HG03060 (cell line): ENCODE data around the gene KHDRBS1.
A peak's percentile ranks its signal among the peaks of the same experiment; 100 is the strongest.
"Not testable (repeated sequence)": the region's sequence is repeated elsewhere in the genome, so short reads cannot be mapped to it uniquely, and the experiment has no call there.

Source experiments
- ATAC-seq: cut with Tn5 transposase; IDR thresholded peaks from one replicate; pipeline ENCODE4 v1.9.1; 2021; ENCODE audit warnings: low read depth, moderate number of reproducible peaks; ENCODE audit not compliant: unreplicated experiment

KHDRBS1 gene

GRCh38 chr1:32012709-32013385 lies 821 bp upstream of the KHDRBS1 start:
- ATAC-seq, result no peak

- ATAC-seq, result peak; percentile 4
Measured at GRCh38 chr1:32014199-32014947, 705 bp downstream of the KHDRBS1 start.

GRCh38 chr1:32014948-32015273 lies 1.2 kb downstream of the KHDRBS1 start:
- no peak for ATAC-seq

GRCh38 chr1:32020339-32020738 lies 6.7 kb downstream of the KHDRBS1 start:
- ATAC-seq, result no peak

- not testable (repeated sequence) for ATAC-seq
Measured at GRCh38 chr1:32021574-32022018, 7.9 kb downstream of the KHDRBS1 start.

GRCh38 chr1:32023351-32023750 lies 9.7 kb downstream of the KHDRBS1 start:
- ATAC-seq, result no peak

- no peak for ATAC-seq
Measured at GRCh38 chr1:32025515-32025914, 11.8 kb downstream of the KHDRBS1 start.

GRCh38 chr1:32028746-32029145 lies 15.1 kb downstream of the KHDRBS1 start:
- ATAC-seq, result no peak

- ATAC-seq, result no peak
Measured at GRCh38 chr1:32031578-32032274, 18.1 kb downstream of the KHDRBS1 start.

GRCh38 chr1:32032275-32032615 lies 18.6 kb downstream of the KHDRBS1 start:
- ATAC-seq, result no peak

- ATAC-seq, result no peak
Measured at GRCh38 chr1:32035119-32035518, 21.5 kb downstream of the KHDRBS1 start.

GRCh38 chr1:32040711-32041110 lies 27.0 kb downstream of the KHDRBS1 start:
- no peak for ATAC-seq

- no peak for ATAC-seq
Measured at GRCh38 chr1:32042330-32042729, 28.7 kb downstream of the KHDRBS1 start.

- no peak for ATAC-seq
Measured at GRCh38 chr1:32044234-32044633, 30.6 kb downstream of the KHDRBS1 start.

GRCh38 chr1:32045772-32046171 lies 32.1 kb downstream of the KHDRBS1 start:
- ATAC-seq, result no peak

- ATAC-seq, result no peak
Measured at GRCh38 chr1:32047701-32048100, 34.0 kb downstream of the KHDRBS1 start.

- ATAC-seq, result no peak
Measured at GRCh38 chr1:32048440-32048839, 34.8 kb downstream of the KHDRBS1 start.

GRCh38 chr1:32051706-32052105 lies 38.0 kb downstream of the KHDRBS1 start:
- ATAC-seq, result no peak

- no peak for ATAC-seq
Measured at GRCh38 chr1:32052887-32053286, 39.2 kb downstream of the KHDRBS1 start.

GRCh38 chr1:32055416-32055815 lies 41.7 kb downstream of the KHDRBS1 start:
- no peak for ATAC-seq

- no peak for ATAC-seq
Measured at GRCh38 chr1:32056598-32056997, 42.9 kb downstream of the KHDRBS1 start.

- ATAC-seq, result no peak
Measured at GRCh38 chr1:32060914-32061313, 47.2 kb downstream of the KHDRBS1 start.
